ENCODE measurements around the gene ATP2A3.

Gene ATP2A3

DNA sequence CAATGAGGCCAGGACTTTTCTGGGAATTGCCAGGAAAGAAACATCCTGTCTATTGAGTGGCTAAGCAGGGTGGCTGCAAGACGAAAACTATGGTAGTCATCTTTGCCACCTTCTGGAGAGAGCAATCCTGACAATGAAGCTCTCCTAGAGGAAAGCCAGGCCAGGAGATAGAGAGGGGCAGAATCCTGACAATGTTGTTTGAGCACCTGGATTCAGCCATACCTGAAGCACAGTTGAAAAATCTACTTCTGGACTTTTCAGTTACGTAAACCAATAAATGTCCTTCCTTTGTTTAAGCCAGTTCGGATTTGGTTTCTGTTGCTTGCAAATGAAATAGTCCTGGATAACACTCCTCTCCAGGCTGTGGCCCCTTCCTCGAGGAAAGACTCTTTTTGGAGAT, 57.4 kb downstream of the ATP2A3 start:
- no peak for DNase-seq

DNA sequence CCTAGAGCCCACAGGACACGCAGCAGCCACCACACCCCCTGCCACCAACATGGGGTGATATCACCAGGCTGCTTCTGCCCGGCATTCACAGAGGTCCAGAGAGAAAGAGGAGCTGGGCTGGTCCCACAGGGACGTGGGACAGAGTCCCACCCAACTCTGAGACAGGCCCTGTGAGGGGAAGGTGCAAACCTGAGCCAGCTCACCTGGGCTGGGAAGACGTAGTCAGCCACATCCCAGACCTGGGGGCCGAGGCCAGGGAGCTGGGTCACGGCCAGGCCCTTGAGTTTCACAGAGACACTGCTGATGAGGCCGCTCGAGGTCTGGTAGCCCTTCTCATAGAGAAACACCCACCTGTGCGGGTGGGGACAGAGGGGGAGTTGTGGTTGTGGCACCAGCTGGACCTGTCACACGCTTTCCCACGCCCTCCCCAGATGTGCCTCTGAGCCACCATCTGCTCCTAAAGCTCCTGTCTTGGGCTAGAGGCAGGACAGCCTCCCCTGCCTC, 59.2 kb downstream of the ATP2A3 start:
- no peak for DNase-seq

DNA sequence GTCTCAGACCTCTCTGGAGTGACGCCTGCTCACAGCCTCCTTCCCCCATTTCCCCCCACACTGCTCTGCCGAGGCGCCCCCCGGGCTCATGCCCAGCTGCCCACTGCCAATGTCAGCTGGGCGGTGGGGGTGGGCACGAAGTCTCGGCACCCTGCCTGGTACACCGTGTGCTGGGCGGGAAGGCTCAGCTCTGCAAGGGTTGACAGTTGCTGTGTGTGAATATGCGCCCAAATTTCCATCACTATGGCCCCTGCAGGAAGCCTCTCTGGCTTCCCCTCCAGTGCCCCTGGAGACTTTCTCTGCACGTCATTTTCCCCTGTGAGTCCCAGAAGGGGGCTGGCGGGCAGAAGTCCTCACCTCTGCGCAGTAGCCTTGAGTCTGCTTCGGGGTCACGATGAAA, 59.7 kb downstream of the ATP2A3 start:
- no peak for DNase-seq

DNA sequence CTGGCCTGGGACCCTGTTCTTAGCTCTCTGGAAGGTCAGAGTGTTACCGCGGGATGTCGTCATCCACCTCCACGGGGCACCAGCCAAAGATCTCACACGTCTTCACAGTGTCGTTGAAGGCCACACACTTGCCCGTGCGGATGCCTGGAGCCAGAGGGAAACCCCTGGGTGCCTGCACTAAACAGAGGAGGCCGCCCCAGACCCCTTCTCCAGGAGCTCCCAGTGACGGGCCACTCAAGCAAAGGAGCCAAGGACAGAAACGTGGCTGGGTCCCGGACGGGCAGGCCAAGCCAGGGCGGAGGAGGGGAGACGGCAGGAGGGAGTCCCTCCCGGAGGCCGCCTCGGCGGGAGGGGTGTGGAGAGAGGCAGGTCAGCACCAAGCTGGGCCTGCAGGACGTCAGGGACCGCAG, 60.4 kb downstream of the ATP2A3 start:
- no peak for DNase-seq

DNA sequence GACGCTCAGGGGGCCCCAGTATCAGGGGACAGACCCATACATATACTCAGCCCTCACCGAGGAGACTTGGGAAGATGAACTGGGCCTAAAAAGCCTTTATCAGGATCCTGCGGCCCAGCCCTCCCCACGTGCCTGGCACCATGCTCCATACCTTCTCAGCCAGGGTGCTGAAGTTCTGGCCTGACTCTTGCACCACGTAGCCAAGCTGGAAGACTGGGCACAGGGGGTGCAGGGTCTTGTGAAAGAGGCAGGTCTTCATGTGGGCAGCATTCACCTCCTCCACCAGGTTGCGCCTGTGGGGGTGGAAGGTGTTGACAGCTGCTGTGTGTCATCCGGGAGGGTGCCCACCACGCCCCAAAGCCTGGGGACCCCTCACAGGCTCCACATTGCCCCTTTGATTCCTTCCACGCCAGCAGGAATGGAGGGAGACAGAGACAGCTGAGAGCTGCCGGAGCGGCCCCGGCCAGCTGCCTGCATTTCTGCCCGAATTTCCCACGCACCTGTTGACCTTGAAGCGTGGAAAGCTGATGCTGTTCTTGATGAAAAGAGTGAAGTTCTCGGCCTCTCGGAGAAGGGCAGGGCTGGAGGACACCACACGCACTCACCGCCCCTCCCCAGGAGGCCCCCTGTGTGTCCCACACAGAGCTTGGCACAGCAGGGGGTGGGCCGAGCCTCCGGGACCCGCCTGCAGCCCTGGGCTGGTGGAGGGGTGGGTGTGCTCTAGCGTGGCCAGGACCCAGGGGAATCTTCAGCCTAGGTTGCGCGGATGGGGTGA, 61.0 kb downstream of the ATP2A3 start:
- DNase-seq: no peak

DNA sequence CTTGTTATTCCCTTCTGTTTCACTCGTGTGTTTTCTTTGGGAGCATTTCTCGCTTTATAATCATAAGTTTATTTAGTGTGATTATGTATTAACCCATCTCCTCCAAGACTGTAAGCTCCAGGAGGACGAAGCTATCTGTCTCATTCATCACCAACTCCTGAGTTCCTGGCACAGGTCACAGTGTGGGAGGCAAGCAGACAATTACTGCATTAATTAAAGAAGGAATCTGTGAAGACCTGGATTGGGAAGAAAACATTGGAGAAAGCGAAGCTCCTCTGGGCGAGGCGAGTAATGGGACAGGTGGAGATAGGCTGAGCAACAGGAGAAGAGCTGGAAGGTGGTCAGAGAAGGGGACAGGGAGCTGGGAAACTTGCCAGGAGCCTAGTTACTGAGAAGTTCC, 63.6 kb downstream of the ATP2A3 start:
- no peak for DNase-seq

DNA sequence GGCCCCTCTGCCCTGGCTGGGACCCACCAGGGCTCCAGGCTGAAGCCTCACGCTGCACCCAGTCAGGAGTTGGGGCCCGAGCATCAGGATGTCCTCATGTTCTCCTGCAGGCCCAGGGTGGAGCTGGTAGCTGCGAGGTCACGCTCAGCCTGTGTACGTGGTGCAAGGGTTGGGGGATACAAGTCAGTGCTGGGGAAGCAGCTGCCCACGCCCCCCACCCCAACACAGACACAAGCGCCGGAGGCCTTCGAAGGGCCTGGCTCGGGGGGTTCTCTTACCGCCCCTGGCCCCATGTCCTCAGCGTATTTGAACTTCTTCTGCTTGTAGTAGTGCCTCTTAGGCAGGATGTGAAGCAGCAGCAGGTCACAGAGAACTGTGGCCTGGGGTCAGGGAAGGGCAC, 66.5 kb downstream of the ATP2A3 start:
- no peak for DNase-seq

DNA sequence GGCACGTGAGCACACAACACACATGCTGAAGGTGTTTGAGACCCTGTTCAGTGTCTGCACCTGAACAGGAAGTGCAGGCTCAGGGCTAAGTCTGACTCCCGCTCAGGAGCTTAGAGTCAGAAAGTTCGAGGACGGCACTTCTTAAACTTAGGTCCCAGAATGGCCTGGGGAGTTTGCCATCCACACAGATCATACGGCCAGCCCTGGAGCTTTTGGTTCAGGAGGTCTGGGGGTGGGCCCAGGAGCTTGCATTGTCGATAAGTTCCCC, 67.3 kb downstream of the ATP2A3 start:
- DNase-seq: no peak

DNA sequence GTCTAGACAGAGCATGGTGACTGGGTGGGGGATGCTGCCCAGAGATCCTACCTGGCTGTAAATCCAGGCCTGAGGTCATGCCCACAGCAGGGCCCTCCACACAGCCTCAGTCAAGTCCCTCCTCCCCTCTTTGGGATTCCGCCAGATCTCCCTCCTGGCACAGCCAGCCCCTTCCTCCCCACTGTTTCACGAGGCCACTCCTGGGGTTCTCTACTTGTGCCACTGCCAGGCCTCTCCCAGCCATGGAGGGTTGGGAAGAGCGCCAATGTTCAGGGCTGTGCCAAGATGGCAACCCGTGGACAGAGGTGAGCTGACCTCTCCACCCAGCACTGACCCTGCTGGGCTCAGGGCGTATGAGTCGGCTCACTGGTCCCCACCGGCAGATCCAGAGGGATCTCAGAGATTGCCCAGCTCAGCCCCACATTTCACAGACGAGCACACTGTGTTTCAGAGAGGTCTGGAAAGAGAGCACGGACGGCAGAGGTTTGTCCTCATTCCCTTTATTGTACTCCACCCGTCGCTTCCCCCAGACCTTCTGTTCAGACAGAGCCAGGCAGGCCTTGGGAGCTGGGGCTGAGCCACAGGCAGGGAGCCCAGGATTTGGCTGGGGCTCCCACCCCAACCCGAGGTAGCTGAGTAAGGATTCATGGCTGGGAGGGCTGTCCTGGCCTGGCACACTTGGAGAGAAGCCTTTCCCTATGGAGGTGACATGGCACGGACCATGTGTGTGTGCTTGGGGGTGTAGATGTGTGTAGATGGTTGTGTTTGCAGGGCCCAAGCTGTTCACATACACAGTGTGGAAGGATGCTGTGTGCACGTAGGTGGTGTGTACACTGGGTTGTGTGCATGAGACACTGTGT, 67.9 kb downstream of the ATP2A3 start:
- DNase-seq: no peak

DNA sequence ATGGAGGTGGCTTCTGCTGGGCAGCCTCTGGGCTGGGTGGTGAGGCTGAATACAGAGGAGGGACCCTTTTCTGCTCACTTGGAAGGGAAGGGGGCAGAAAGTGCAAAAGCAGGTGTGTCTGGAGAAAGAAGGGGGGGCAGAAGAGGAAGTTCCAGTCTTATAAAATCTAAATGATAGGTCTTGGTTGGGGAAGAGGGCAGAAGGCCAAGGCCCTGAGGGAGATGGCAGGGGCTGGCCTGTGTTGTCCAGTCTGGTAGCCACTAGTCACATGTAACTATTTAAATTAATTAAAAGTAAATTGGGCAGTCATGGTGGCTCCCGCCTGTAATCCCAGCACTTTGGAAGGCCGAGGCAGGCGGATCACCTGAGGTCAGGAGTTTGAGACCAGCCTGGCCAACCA, 68.9 kb downstream of the ATP2A3 start:
- no peak for DNase-seq

DNA sequence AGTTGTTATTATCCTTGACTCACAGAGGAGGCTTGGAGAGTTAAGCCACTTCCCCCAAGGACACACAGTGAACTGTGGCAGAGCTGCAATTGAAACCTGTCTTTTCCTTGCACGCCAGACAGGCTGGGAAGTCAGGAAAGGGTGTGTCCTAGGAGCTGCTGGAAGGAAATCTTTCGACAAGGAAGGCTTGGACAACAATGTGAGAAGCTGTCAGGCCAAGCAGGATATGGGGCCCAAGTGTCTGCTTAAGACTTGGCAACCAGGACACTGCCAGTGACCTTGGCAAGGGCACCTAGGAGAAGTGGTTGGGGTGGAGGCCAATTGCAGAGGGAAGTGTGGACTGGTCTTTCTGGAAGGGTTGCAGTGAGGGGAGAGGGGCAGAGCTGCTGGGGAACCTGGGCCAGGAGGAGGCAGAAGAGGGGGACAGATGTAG, 69.3 kb downstream of the ATP2A3 start:
- DNase-seq: no peak

DNA sequence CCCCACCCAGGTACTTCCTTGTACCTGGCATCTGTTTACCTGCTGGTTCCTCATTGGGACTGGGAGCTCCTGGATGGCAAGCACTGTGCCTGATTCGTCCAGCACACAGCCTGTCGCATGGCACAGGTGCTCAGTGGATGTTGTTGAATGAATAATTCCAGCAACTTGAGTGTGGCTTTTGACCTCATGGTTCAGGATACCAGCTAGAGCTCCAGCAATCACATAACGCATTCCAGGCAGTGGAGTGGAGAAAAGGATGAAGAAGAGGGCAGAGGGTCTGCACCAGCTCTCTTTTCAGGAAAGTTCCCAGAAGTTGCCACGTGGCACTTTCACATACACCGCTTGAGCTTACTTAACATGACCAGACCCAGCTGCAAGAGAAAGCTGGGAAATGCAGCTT, 70.0 kb downstream of the ATP2A3 start:
- no peak for DNase-seq

DNA sequence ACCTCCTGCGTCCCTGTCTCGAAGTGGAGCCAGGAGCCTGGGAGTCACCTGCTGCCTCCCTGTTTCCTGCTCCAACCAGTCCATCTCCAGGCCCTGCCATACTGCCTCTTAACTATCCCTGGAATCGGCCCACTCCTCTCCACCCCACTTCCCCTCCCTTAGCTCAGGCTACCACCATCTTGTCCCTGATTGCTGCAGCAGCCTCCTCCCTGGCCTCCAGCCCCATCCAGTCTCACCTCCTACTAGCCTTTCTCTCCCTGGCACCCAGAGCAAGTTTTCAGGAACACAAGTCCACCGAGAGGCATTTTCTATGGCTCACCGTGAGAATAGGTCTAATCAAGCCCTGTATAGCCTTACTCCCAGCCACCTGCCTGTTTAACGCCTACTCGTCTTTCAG, 70.5 kb downstream of the ATP2A3 start:
- no peak for DNase-seq

DNA sequence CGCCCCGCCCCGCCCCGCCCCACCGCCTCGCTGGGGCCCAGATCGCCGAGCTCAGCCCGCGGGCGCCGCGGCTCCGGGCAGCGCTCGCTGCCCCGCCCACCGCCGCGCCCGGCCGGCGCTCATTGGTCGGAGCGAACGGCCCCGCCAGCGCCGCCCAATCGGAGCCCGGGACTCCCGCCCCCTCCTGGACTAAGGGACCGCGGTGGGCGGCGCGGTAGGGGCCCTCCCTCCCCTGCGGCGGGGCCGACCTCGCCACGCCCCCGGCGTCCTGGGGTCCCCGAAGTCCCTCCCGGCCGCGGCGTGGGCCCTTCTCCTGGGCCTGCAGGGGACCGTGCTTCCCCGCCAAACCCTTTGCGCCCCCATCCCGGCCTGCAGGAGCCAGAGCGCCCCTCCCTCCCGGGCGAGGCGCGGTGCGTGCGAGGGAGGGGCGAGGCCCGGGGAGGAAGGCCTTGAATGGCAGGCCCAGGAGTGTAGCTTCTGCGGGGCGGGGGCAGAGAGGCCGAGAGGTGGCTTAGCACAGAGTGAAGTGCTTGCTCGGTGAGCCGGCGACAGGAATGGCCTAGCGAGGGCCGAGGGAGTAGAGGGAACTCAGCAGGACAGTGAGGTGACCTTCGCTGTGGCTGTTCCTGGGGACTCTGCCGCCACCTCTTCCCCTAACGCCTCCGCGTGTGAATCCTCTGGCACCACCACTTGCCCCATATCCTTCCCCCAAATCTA, 71.1 kb downstream of the ATP2A3 start, which contains the start of gene CAMKK1:
TSS of gene CAMKK1 (minus strand) at position 51 of the 717 bp plus-strand sequence. CDS start 7,366 bp downstream, outside the sequence.
- peak; percentile 73 to 89 for DNase-seq

DNA sequence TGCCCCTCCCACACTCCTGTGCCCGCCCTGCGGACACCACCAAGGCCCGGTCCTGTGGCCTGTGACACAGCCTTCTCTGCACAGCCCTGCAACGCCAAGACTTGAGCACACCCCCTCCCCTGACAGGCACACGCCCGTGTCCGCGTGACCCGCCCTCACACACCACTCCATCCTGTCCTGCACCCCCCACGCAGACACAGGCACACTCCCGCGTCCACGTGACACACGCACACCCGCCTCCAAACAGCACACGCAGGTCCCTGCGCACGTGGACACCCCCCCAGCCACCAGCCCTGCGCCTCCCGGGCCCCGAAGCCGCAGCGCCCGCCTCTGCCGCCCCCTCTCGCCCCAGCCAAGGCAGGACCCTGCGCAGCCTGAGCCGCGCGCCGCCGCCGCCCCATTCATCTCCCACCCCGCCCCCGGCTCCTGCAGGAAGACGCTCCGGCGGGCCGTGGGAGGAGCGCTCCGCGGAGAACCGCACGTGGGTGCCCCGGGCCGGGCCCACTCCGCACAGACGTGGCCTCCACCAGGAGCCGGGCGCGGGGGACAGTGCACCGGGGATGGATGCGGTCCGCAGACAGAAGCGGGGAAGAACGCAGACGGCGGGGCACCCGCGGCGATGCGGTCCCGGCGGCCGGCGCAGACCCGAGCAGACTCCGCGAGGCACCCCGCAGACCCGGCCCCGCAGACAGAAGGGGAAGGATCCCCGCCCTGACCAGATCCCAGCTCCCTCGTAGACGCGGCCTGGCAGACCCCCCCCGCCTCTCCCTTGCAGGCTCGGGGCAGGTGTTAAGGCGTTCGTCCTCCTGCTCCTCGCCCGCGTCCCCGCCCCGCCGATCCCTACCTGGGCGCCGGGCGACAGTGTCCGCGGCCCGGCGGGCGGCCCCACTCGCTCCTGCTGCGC, 71.9 kb downstream of the ATP2A3 start:
- peak; percentile 11 to 17 for DNase-seq

DNA sequence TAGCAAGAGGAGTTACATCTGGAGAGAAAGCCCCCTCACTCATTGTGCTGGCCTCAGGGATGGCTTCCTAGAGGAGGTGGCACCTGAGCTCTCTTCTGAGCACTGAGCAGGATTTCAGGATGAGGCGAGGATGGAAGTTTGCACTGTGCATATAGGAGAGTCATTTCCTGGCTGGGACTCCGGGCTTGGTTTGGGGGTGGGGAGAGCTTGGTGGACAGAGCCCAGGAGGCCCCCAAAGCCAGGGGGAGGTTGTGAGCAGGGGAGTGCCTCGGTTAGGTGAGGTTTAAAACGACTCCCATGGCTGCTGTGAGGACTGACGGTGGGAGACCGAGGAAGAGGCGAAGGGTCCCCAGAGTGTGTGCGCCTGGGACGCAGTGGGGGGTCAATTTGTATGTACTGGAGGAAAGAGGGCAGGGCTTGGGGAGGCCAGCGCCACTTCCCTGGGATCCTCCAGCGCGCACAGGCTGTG, 72.6 kb downstream of the ATP2A3 start:
- DNase-seq: no peak

DNA sequence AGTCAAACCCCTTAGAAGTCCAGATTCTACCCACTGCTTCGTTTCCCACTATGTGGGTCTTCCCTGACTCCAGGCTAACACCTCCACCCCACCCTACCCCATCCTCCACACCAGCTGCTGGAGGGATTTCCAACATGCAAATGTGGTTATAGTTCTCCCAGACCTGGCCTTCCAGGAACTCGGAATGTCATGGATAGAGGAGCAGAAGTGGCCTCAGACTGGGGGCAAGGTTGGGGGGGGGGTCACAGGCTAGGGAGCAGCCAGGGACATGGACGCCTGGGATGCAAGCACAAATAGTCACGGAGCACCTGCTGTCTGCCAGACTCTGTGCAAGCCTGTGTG, 73.4 kb downstream of the ATP2A3 start:
- no peak for DNase-seq

DNA sequence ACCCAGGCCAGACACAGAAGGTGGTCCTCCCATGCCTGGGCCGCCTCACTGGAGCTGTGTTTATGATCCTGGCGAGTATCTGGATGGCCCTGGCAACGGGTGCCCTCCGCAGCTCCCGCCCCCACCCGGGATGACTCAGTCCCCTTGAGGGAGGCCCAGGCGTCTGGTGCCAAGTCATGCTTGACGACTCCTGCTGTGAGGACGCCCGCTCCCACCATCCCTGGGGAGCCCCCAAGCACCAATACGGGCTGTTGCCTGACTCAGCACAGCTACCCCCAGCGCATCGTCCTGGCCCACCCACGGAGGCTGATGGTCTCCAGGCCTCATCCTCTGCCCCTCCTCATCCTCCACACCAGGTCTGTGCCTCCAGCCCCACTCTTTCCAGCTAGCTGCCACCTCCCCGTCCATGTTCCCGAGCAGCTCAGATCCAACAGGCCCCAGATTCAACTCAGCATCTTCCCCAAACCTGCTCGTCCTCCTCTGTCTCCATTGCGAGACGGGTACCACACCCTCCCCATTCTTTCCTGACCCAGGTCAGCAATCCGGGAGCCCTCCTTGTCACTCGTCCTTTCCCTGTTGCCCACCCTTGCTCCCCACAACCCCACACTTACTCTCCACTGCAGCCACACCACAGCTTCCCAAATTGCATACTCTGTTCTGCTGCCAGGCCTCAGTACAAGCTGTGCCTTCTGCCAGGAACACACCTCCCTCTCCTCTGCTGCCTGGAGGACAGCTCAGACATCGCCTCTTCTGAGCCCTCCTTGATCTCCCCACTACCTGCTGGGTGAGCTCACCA, 74.0 kb downstream of the ATP2A3 start:
- no peak for DNase-seq

DNA sequence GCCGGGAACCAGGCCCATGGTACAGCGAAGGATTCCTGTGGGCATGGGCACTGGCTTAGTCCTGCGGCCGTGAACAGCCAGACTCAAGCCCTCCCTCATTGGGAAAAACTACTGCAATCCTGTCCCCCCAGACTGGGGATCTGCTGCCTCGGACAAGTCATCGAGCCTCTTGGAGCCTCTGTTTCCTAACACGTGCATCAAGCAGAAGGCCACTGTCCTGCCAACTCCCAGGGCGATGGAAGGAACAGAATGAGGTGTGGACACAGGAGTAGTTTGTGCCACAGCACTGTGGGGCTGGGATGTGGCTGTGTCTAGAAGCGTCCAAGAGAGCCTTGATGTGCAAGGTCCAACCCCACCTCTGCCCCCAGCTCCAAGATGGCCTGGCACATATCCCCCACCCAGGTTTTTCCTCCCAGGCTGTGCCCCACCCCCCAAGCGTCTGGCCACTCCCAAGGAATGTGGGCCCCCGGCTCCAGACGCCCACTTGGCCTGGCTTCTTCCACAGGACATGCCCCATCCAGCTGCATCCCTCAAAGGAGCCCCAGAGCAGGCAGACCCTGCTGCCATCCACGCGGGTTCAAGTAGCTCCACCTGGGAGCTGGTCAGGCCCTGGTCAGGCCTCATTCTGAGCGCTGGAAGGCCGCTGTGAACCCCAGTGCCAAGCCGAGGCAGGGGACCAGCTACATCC, 74.8 kb downstream of the ATP2A3 start:
- no peak for DNase-seq

DNA sequence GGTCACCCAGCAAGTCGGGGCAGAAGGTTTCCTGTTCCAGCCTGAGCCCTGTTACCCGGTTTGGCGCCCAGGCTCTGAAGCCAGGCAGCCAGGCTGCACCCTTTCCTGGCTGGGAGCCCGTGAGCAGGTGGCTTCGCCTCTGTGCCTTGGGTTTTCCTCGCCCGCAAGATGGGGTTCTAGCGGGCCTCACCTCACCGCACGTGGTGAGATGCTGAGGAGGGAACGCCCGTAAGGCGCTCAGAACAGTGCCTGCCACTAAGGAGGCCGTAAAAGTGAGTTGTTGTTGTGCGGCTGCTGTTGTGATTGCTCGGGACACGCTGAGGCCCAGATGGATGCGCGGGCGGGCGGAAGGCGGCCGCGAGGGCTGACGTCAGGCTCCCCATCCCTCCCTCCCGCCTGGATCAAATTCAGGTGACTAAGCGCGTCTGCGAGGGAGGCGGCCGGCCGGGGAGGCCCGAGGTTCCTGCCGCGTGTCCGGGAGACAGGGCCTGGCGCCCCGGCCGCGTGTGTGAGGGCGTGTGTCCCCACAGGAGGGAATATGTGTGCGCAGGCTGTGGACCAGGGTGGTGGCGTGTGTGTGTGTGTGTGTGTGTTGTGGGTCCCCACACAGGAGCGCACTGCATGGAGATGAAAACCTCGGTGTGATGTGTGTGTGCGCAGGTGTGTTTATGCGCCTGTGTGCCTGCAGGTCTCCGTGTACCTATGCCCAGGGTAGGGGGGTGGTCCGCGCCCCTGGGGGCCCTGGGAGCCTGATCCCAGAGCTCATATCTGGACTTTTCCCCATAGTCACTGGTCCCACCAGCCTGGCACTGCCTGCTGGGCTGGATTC, 75.7 kb downstream of the ATP2A3 start:
- DNase-seq: no peak
